AG04450 (cell line): ENCODE results near the gene RBM44. TPM values are rescaled to one million over a fixed set of nuclear protein-coding genes. Genes with fewer than 3 reads are reported as not detected.
"Not testable (repeated sequence)": the region's sequence is repeated elsewhere in the genome, so short reads cannot be mapped to it uniquely, and the experiment has no call there.

Experiments
- CTCF ChIA-PET: fragments of 300-600, 350-600 bp; formaldehyde crosslinking; extraction: SDS; loops from one replicate; lab custom pipeline; 2022; ENCODE audit warnings: antibody characterized with exemption, inconsistent platforms; lab: Charles Lee
- POLR2A ChIA-PET: fragments of 350-600 bp; formaldehyde crosslinking; extraction: SDS; loops from one replicate; lab custom pipeline; 2021; ENCODE audit warnings: antibody characterized with exemption, inconsistent platforms; lab: Yijun Ruan, JAX
- DNase-seq: peaks from one replicate; pipeline ENCODE4 v3.0.0-alpha.2; 2011; ENCODE audit warnings: low read depth, low spot score
- H3K27ac ChIP-seq: one replicate; pipeline ENCODE4 v1.5.1; 2012; ENCODE audit warnings: low read depth, low read length, control low read depth
- H3K27me3 ChIP-seq: one replicate; pipeline ENCODE4 v1.6.0; 2012; ENCODE audit warnings: low read length; ENCODE audit not compliant: control insufficient read depth, insufficient read depth
- H3K4me3 ChIP-seq: 2 replicates; pipeline ENCODE4 v1.5.1; 2011; ENCODE audit warnings: mild to moderate bottlenecking, low read depth, low read length, control low read depth
- H3K9me3 ChIP-seq: 2 replicates; pipeline ENCODE4 v1.5.1; 2012; ENCODE audit warnings: low read length; ENCODE audit not compliant: control insufficient read depth, insufficient read depth
- CTCF ChIP-seq: IDR thresholded peaks from 2 replicates; pipeline ENCODE4 v1.5.1; 2011; ENCODE audit warnings: low read depth, low read length, control low read depth, inconsistent platforms
- polyA plus RNA-seq: library from polyadenylated mRNA; depleted of rRNA; stranded (reverse); fragments of >200 nt; gene quantifications from 2 replicates; pipeline ENCODE4 v1.2.3, GENCODE V29; 2011

RBM44 gene
- polyA plus RNA-seq, 1 experiment = 0.16 TPM

- Histone ChIP-seq H3K27ac (no peak overlapping the region), H3K27me3 (no peaks in the 10 kb centered on the region), H3K4me3 (no peak overlapping the region), H3K9me3 (no peaks in the 10 kb centered on the region; the same call in 1 of the 2 replicates)
- ChIA-PET POLR2A (no interaction called here), CTCF (interaction anchor here (2.1 to 3.5 kb wide), 2 partner anchors 14 to 187 kb away, joined by 4 to 18 read pairs; no protein-coding TSS in a partner anchor)
- DNase-seq = no peak
- no peak for TF ChIP-seq CTCF
Measured at GRCh38 chr2:237759176-237759575, 39.4 kb upstream of the RBM44 start.

- Histone ChIP-seq H3K9me3 (no peaks in the 10 kb centered on the region; the same call in 1 of the 2 replicates), H3K27ac (no peak overlapping the region), H3K27me3 (no peaks in the 10 kb centered on the region), H3K4me3 (no peak overlapping the region)
- ChIA-PET CTCF (interaction anchor here (1.0 to 2.1 kb wide), 5 partner anchors 15 to 503 kb away, joined by 3 to 16 read pairs (median 4); no protein-coding TSS in a partner anchor), POLR2A (no interaction called here)
- no peak for DNase-seq
- TF ChIP-seq CTCF = no peak
Measured at GRCh38 chr2:237760506-237761502, 37.8 kb upstream of the RBM44 start.

- peak overlapping the region; percentile 84 for H3K27ac ChIP-seq
- peak; percentile 73 for DNase-seq
- not testable (repeated sequence) for H3K4me3 ChIP-seq, H3K27me3 ChIP-seq, H3K9me3 ChIP-seq
- ChIA-PET CTCF (interaction anchor here (0.7 to 1.9 kb wide), 3 partner anchors 12 to 190 kb away, joined by 3 to 16 read pairs (median 3); no protein-coding TSS in a partner anchor), POLR2A (interaction anchor here (0.5 kb wide), 1 partner anchor 741 kb away, joined by 3 read pairs; no protein-coding TSS in a partner anchor)
Measured at GRCh38 chr2:237762291-237763182, 36.0 kb upstream of the RBM44 start.

- no peak for DNase-seq
- TF ChIP-seq CTCF = no peak
- Histone ChIP-seq H3K27me3 (no peaks in the 10 kb centered on the region), H3K9me3 (no peaks in the 10 kb centered on the region; the same call in 1 of the 2 replicates), H3K27ac (no peak overlapping the region), H3K4me3 (no peak overlapping the region)
- CTCF ChIA-PET = no interaction called here
- POLR2A ChIA-PET = no interaction called here
Measured at GRCh38 chr2:237763812-237764211, 34.8 kb upstream of the RBM44 start.

- CTCF ChIA-PET = interaction anchor here (0.6 to 1.4 kb wide), 5 partner anchors 10 to 498 kb away, joined by 3 to 8 read pairs (median 3); no protein-coding TSS in a partner anchor
- H3K27me3 ChIP-seq, H3K4me3 ChIP-seq, H3K9me3 ChIP-seq, H3K27ac ChIP-seq, POLR2A ChIA-PET, DNase-seq: not testable (repeated sequence)
Measured at GRCh38 chr2:237765122-237765521, 33.5 kb upstream of the RBM44 start.
